Fibroblast of the aortic adventitia (primary cell): ENCODE data around the gene SETBP1. TPM values are rescaled to one million over a fixed set of nuclear protein-coding genes. Genes with fewer than 3 reads are reported as not detected.

Experiments
- DNase-seq: peaks from one replicate; pipeline ENCODE4 v3.0.0-alpha.2; 2010; ENCODE audit warnings: low read depth
- H3K4me3 ChIP-seq: 2 replicates; pipeline ENCODE4 v1.5.1; 2011; ENCODE audit warnings: low read depth, mild to moderate bottlenecking, control low read depth, low read length, moderate library complexity
- CTCF ChIP-seq: IDR thresholded peaks from 2 replicates; pipeline ENCODE4 v1.5.1; 2011; ENCODE audit warnings: mild to moderate bottlenecking, low read length, control low read depth, inconsistent platforms; ENCODE audit not compliant: insufficient read depth
- total RNA-seq: library from RNA; depleted of rRNA; stranded (reverse); fragments of >200 nt; gene quantifications from 2 replicates; pipeline ENCODE4 v1.2.3, GENCODE V29; 2012; ENCODE audit warnings: low replicate concordance

The SETBP1 gene
- total RNA-seq, 1 donor, result 10.5 TPM

GRCh38 chr18:44819944-44820510, 139.3 kb downstream of the SETBP1 start:
- no peak overlapping the region for H3K4me3 ChIP-seq
- no peak for DNase-seq
- TF ChIP-seq CTCF, result no peak

GRCh38 chr18:44821924-44822323, 141.2 kb downstream of the SETBP1 start:
- no peak overlapping the region for H3K4me3 ChIP-seq
- no peak for DNase-seq
- TF ChIP-seq CTCF, result no peak

GRCh38 chr18:44823286-44823685, 142.6 kb downstream of the SETBP1 start:
- no peak overlapping the region for H3K4me3 ChIP-seq
- no peak for TF ChIP-seq CTCF
- no peak for DNase-seq

GRCh38 chr18:44823782-44824181, 143.1 kb downstream of the SETBP1 start:
- no peak for TF ChIP-seq CTCF
- peak; percentile 82 for DNase-seq
- no peak overlapping the region for H3K4me3 ChIP-seq

- TF ChIP-seq CTCF, result no peak
- no peak overlapping the region for H3K4me3 ChIP-seq
- DNase-seq, result no peak
Observed at GRCh38 chr18:44824884-44825283, 144.2 kb downstream of the SETBP1 start.

- no peak overlapping the region for H3K4me3 ChIP-seq
- peak; percentile 96 for DNase-seq
- no peak for TF ChIP-seq CTCF
Observed at GRCh38 chr18:44826418-44827259, 146.0 kb downstream of the SETBP1 start.
